Activated T-cell treated with anti-CD3 and anti-CD28 coated beads for 24 hours (primary cell): ENCODE results near the gene PFN1.

ENCODE experiments used
- DNase-seq: peaks from one replicate; pipeline ENCODE4 v3.0.0-alpha.2; 2020; ENCODE audit warnings: low read depth

The PFN1 gene

DNA sequence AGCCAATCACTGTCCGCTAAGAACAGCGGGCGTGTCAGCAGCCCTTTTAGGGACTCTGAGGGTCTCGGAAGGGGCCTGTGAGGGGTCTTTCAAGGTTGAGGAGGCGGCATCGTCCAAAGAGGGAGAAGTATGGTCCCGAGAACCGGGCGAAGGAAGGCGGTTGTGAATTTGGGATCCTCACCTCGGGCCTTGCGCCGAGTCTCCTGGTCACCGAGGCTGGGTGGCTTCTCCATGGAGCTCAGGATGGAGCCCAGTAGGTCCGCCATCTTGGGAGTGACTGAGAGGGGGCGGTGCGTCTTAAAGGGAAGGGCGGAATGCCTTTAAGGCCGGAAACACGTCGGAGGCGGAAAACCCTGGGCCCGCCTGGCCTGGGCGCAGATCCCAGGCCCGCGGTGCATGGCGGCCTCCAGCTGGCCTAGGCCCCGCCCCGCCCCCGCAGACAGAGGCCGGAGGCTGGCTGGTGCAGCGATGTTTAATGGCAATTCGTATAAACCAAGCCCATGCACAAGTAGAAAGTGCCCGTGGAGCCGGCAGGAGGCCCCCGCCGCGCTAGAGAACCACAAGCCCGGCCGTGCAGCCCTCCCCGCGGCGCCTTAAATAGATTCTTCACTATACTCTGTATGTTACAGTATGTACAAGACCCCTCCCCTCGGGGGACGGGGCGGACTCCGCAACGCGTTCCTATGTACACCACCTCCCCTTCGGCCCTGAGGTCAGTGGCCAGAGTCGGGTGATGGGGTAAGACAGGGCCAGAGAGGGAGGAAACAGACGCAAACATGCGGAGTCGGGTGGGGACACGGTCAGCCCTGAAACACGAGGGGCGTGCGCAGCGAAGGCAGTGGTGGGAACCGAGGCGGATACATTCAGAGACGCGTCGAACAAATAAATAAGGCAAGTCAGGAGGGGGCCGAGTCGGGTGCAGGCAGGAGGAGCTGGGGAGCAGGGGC is 19.5 kb upstream of the PFN1 start, which contains the start of gene SPAG7:
SPAG7 (minus strand) TSS at position 279 of the 947 bp plus-strand sequence; CDS start at position 266, 13 bp downstream.
- DNase-seq = peak; percentile 92

DNA sequence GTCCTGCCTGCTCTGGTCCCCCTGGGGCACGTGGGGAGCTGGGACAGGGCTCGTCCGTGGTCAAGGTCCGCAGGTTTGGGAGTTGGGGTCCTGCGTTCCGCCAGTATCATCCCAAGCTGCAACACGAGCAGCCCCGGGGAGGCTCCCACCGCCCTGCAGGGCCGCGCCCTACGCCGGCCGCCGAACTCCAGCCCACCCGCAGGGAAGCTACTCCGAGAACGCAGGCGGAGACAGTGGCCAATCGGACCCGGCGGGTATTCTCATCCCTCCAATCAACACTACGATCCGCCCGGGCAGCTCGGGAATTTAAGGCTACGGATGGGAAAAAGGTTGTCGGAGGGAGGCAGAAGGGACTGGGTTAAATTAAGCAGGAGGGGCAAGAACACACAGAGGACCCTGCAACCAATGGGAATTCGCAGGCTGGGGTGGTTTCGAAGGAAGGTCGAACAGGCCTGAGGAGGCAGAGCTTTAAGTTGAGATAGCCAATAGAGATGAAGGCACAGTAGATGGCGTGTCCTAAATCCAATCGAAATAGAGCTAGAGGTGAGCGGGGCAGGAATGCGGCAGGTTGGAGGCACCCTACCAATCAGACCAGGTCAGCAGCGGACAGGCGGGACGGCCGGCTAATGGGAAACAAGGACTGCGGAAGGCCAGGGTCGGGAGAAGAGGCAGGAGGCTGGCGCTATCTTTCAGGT is 18.7 kb upstream of the PFN1 start:
- peak; percentile 94 for DNase-seq

DNA sequence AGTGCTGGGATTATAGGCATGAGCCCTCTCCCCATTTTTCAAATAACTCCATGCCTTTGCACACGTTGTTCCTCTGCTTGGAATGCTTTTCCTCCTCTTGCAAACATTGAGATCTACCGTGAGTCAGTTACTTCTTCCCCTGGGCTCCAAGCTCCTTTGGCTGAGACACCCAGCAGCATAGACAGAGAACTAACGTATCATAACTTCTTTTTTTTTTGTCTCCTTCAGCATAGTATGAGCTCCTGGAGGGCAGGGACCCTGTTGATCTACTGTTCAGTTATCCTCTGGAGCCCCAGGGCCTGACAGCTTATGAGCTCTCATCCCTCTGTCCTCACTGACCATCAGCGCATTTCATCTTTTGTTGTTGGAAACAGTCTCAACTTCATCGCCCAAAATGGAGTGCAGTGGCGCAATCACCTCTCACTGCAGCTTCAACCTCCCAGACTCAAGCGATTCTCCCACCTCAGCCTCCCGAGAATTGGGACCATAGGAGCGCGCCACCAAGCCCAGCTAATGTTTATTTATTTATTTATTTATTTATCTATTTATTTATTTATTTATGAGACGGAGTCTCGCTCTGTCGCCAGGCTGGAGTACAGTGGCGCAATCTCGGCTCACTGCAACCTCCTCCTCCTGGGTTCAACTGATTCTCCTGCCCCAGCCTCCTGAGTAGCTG is 17.1 kb upstream of the PFN1 start:
- DNase-seq = no peak

DNA sequence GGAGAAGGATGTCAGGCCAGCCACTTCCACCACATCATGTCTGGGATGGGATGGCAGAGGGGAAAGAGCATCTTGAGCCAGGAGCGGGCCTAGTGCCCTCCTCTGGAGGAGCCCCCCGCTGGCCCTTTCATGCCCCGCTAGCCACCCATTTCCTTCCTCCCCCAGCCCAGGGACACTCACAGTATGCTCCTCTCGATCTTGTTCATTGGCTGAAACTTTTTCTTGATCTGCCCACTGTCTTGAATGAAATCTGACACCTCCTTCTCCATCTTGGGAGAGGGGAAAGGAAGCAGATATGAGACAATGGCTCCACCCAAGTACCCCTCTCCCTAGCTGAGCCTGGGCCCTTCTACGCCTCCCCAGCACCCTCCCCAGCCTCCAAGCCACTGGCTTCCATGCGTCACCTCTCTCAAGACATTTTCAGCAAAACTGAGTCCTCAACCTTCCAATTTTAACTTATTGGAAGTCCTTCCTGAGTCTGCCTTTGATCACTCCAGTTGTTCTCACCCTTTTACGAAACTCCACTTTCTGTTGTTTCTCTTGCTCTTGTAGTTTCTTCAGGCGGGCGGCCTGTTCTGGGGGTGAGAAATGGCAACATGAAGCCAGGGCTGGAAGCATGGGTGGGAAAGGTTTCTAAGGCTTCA is 12.1 kb upstream of the PFN1 start:
- no peak for DNase-seq

DNA sequence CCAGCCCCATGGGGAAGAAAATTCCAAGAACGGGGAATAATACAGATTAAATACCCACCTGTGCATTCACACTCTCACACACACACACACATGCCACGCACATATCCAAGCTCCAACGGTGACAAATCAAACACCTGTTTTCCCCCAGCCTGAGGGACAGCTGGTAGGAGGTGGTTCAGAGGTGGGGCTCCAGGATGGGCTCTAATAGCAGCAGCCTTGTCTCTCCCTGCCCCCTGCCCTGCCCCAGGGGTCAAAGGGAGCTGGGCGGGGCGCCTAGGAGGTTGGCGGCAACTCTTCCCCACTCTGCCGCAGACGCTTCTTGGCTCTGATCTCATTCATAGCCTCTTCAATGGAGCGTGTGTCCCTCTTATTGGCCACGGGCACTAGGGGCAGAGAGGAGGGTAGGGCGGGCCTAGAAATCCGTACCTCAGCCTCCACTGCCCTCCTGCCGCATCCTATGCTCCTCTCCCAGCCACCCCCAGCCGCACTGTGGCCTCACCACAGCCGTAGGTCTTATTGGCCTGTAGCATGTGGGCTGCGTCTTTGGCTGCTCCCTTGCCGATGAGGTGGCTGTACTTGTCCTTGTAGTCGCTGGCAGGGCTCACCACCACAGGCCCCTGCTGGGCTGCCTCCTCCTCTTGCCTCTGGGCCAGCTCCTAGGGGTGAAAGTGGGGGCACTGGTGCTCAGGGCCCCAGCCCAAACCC is 11.1 kb upstream of the PFN1 start:
- no peak for DNase-seq

DNA sequence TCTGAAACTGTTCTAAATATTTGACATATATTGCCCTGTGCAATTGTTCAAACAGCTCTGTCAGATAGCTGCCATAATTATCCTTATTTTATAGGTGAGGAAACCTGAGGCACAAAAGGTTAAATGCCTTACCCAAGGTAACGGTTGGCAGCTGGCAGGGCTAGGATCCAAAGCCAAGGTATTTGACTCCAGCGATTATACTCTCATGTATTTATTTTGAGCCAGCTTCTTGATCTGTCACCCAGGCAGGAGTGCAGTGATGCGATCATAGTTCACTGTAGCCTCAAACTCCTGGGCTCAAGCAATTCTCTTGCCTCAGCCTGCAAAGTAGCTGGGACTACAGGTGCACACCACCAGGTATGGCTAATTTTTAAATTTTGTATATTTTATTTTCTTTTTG is 9.8 kb upstream of the PFN1 start:
- DNase-seq = no peak

DNA sequence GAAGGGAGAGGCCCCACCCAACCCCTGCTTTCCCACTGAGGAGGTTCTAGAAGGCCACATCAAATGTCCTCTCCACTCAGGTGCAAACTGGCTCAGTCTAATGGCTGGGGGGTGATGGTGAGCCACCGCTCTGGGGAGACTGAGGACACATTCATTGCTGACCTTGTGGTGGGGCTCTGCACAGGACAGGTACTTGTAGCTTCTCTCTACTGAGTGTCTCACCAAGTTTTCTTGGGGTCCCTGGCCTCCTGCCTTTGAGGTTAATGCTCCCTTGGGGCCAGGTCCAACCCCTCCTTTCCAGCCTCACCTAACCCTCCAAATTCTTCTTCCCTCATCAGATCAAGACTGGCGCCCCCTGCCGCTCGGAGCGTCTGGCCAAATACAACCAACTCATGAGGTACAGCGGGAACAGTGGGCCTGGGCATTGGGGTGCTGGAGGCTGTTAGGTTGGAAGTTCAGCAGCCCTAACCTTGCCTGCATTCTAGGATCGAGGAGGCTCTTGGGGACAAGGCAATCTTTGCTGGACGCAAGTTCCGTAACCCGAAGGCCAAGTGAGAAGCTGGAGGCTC is 8.2 kb upstream of the PFN1 start:
- no peak for DNase-seq

DNA sequence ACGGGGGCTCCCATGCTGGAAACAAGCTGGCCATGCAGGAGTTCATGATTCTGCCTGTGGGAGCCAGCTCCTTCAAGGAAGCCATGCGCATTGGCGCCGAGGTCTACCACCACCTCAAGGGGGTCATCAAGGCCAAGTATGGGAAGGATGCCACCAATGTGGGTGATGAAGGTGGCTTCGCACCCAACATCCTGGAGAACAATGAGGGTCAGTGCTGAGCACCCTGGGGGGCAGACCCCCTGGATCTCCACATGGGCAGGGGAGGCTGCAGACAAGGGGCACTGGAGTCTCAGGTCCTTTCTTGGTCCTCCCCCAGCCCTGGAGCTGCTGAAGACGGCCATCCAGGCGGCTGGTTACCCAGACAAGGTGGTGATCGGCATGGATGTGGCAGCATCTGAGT is 6.8 kb upstream of the PFN1 start:
- no peak for DNase-seq

DNA sequence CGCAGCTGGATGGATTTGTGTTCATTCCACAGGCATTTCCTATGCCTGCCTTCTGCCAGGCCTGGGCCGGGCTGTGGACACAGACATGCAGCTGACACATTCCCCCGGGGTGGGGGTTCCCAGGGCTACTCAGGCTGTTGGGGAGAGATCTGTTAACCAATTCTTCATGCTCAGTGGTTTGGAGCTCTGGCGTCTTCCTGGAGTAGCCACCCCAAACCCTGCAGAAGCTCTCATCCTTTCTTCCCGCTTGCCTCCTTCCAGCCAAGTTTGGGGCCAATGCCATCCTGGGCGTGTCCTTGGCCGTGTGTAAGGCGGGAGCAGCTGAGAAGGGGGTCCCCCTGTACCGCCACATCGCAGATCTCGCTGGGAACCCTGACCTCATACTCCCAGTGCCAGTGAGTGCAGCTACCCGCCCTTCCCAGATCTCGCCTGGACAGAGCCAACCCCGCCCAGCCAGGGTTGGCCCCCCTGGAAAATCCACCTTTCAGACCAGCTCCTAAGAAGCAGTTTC is 5.2 kb upstream of the PFN1 start:
- DNase-seq = no peak

DNA sequence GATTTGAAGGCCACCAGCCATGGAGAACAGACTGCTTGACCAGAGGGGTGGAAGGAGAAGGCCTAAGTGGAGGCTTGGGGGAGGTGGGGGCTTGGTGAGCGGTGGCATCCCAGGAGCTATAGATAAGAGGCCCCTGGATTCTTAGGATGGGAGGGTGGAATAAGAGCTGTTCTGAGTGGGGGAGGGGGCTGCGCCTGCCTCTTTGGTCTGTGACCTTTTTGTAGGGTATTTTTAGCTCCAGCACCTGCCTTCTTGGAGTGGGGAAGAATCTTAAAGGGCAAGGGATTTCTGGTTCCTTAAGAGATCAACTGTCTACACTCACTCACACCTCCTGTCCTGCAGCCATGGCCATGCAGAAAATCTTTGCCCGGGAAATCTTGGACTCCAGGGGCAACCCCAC is 3.2 kb upstream of the PFN1 start:
- no peak for DNase-seq

DNA sequence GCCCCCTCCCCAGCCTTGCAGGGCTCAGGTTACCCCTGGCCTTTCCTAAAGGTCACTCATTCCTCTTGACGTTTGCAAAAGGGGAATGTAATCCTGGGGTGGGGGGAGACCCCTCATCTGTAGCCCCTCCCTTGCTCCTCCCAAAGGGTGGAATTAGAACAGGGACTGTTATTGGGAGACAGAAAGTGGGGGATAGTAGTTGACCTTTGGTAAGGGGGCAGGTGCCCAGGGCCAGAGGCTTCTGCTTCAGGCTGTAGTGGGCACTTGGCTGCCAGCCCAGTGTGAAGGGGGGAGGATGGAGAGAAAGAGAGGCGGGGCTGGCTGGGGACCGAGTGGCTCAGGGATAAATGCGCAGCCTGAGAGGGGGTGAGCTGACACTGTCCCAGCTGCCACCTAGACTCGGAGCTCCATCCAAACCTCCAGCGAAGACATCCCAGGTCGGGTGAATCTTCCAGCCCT is 2.4 kb upstream of the PFN1 start, which contains the start of gene ENO3:
ENO3 (plus strand) TSS at position 374 of the 459 bp plus-strand sequence. CDS start 711 bp downstream, outside the sequence.
- no peak for DNase-seq

DNA sequence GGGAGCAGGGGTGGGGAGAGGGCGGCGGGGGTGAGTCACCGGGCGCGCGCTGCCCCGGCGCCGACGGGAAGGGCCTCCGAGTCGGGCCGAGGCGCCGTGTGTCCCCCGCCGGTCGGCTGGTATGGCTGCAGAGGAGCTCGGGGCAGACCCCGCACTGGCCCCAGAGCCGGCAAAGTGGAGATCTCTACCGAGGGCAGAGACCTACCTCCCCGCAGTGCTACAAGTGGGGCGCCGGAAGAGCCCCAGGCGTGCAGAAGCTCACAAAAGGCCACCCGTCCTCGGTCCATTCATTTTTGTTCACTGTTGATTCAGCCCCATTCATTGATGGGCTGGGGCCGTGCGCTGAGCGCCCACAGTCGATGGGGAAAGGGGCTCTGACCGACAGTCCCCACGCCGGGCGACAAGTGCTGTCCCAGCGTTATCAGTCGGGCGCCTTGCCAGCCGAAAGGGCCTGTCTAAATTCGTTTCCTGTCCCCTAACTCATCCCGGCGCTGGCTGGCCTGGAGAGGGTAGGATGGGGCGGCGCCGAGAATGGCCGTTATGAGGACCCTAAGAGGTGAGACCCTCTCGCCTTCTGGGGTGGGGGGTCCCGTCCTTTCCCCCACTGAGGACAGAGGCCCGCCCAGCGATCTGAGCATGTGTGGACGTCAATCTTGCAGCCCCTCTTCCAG is 1.9 kb upstream of the PFN1 start:
- DNase-seq = no peak

DNA sequence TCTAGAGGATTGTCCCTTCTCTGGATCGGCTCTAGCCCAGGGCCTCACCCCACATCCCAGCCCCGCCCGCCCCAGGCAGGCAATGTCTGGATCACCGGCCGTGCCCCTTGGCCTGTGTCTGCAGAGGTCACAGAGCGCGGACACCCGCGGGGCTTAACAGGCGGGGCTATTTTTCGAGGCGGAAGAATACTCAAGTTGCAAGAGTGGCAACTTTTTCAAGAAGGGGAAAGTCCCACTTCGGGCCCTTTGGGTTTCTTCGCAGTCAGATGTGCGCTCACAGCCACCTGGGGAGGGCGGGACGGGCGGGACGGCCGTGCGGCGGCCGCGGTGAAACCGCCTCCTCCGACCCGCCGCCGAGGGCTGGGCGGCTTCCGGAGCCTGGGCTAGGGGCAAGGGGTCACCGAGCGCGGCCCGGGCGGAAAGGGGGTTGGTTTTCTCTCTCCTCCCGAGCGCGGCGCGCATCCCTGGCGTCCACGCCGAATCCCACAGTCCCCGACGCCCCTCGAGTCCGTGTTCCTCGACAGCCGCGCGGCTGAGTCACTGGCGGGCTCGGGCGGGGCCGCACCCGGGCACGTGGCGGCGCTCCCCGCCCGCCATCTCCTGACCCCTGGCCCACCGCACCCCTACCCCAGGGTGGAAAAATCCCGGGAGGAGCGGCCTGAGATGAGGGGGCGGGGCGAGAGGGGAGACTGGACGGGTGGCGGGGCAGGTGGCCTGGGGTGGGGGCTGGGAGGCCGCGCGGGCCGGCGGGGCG is 1.2 kb upstream of the PFN1 start:
- peak; percentile 64 for DNase-seq

DNA sequence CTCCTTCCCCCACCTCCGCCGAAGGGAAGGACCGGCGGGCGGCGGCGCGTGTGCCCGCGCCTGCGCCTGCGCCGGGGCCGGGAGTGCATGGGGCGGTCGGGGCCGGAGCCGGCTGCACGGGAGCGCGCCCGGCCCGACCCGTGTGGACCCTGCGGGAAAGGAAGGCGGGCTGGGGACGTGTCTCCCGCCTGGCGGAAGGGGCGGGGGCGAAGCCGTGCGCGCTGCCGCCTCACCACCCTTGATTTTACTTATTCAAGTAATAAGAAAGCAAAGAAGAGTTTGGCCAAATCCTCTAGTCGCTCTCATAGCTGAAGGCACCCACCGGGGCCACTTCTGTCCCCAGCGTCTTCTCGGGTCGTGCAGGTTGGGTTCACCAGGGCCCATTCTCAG is 596 bp upstream of the PFN1 start:
- DNase-seq = peak; percentile 77

DNA sequence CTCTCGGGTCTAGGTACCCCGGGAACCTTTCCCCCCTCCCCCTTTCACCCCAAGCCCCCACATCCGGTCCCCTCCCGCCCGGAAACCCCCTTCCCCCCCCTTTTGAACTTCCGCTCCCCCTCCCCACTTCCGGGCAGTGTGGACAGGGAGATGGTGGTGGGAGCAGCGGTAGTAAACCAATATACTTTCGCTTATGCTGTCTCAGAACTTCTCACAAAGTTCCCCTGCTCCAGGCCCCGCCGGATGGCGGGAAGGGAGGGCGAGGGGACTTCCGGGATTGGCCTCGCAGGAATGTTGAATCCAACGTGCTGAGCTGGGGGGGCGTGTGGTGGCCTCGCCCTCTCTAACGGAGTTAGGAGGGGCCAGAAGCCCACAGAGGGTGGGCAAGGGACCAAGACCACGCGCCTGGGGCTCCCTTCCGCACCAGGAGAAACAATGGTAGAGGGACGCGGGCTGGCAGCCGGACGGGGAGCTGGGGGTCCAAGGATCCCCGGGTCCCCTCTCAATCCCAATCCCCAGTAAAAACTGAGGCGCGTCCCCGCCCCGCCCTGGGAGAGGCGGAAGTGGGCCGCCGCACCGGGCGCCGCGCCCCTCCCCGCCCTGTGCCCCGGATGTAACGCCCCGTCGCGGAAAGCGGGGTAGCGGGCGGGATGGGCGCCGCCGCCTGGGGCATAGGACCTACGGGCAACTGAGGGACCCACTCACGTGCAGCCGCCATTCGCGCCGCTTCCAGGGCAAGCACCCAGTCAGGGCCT is 742 bp downstream of the PFN1 start:
- peak; percentile 62 for DNase-seq

DNA sequence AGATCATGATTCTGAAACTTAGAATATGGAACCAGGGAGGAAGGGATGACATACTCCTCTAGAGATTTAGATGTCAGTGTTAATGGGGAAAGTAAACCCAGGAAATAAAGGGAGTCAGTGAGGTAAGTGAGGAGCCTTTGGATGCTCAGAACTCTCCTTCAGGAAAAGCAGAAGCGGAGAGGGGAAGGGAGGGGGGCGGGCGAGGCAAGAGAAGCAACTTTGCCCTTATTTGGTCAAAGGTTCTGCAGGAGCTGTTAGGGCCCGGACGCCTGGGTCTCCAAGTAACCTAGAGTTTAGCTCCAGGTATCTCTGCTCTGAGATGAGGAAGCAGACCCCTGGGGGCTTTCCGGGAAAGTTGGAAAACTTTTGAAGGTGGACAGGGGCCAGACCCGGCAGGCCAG is 1.3 kb downstream of the PFN1 start:
- no peak for DNase-seq

DNA sequence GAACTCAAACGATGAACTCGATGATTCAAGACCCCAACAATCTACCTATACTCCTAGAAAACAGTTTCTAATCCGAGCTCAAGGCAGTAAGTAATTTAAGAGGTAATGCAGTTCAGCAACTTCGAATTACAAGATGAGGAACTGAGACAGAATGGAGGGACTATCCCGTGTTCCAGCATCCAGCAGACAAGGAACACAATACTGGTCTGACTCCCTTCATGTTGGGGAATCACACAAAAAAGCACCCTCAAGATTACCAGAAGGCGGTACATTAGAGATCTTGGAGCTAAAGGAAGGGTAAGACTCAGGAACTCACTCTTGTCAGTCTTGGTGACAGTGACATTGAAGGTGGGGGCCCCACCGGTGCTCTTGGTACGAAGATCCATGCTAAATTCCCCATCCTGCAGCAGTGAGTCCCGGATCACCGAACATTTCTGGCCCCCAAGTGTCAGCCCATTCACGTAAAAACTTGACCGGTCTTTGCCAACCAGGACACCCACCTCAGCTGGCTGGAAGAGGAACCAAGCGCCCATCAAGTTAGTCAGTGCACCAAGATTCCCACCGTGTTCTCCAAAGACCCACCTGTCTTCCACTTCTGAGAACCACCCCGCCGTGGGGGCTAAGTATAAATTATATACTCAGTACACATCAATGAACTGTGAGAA is 1.9 kb downstream of the PFN1 start:
- DNase-seq = no peak

DNA sequence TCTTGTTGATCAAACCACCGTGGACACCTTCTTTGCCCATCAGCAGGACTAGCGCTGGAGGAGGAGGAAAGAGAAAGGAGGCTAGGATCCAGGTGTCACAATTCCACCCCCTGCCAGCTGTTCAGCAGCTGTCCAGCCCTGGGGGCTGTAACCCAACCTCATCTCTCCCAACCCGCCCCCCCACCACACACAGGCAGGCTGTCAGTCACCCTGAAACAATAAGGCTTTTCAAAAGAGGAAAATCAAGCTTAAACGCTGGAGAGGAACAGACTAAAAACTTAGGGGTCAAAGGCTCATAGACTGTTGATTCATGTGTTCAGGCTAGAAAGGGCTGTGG is 2.4 kb downstream of the PFN1 start:
- DNase-seq = no peak
